Measurements from ENCODE around the gene RPL18A.

- TF ChIP-seq YY1 (IDR thresholded peaks at IDR 0.05; ENCODE audit: insufficient read depth, insufficient read length): no peak
- TF ChIP-seq ZNF274 (IDR thresholded peaks at IDR 0.05; ENCODE audit: low read depth, low read length): no peak
- no peak for TF ChIP-seq SUZ12 (IDR thresholded peaks at IDR 0.05; ENCODE audit: extremely low read depth, insufficient read depth, insufficient read length)
Measured at GRCh38 chr19:17872251-17873001, 12.7 kb downstream of the RPL18A start.

Measured in NT2/D1 (cell line).